Stomach (tissue), 9 donors: ENCODE data around the gene PIWIL4. TPM values are rescaled to one million over a fixed set of nuclear protein-coding genes. Genes with fewer than 3 reads are reported as not detected.

Experiments
- DNase-seq, 2 donors: peaks; one replicate each; pipeline versions ENCODE4 v3.0.0 to v3.0.0-alpha.2; 2013 to 2019
- H3K27ac ChIP-seq, 5 donors: fragments of 200-600 bp in 4 of 5; sonication (generic) in 4 of 5; one replicate each; pipeline ENCODE4 v1.5.1; 2013 to 2019; ENCODE audit warnings: mild to moderate bottlenecking in 1 of 5, moderate library complexity in 1 of 5
- H3K27me3 ChIP-seq, 3 donors: fragments of 200-600 bp; sonication (generic); one replicate each; pipeline ENCODE4 v1.5.1; 2017 to 2019; ENCODE audit warnings: mixed run types in 1 of 3
- H3K36me3 ChIP-seq, 4 donors: fragments of 200-600 bp; sonication (generic); 1 replicate in 3 of 4; 2 replicates in 1 of 4; pipeline ENCODE4 v1.5.1; 2016 to 2019
- H3K4me1 ChIP-seq, 4 donors: fragments of 200-600 bp; sonication (generic); one replicate each; pipeline ENCODE4 v1.5.1; 2016 to 2019
- H3K4me3 ChIP-seq, 4 donors: fragments of 200-600 bp; sonication (generic) in 3 of 4; one replicate each; pipeline ENCODE4 v1.5.1; 2016 to 2019; ENCODE audit warnings: mild to moderate bottlenecking in 1 of 4
- H3K9me3 ChIP-seq, 4 donors: fragments of 200-600 bp; sonication (generic); one replicate each; pipeline ENCODE4 v1.5.1; 2016 to 2019
- CTCF ChIP-seq, 7 experiments: fragments of 450-650 bp in 4 of 7; fragments of 200-600 bp in 3 of 7; sonication (generic) in 3 of 7; IDR thresholded peaks; one replicate each; pipeline ENCODE4 v1.5.1; 2016 to 2019; ENCODE audit warnings: antibody characterized with exemption in 7 of 7, control low read depth in 2 of 7, mild to moderate bottlenecking in 1 of 7
- EP300 ChIP-seq: sonication (generic); formaldehyde crosslinking; IDR thresholded peaks from one replicate; pipeline ENCODE4 v1.6.1; 2017; ENCODE audit warnings: antibody characterized with exemption
- POLR2A ChIP-seq, 4 donors: fragments of 450-650 bp; IDR thresholded peaks; one replicate each; pipeline ENCODE4 v1.6.1; 2016; ENCODE audit warnings: antibody characterized with exemption in 4 of 4, control low read depth in 2 of 4, mild to moderate bottlenecking in 1 of 4, moderate library complexity in 1 of 4
- POLR2AphosphoS5 ChIP-seq, 3 donors: sonication (generic); formaldehyde crosslinking; IDR thresholded peaks; one replicate each; pipeline ENCODE4 v1.6.1; 2016; ENCODE audit warnings: antibody characterized with exemption in 3 of 3
- WGBS, 5 donors: extraction: QIAGEN DNeasy Blood & Tissue Kit in 3 of 5; methylation state at CpG; one replicate each; pipeline versions ENCODE4 v1.1.5 to v1.1.7; 2013 to 2018; 5-methylcytosine and 5-hydroxymethylcytosine counted together
- intact Hi-C: fragments of 100-400 bp; cut with DNase I; formaldehyde crosslinking; loops from one replicate; pipeline ENCODE4 v1.15.1; 2023; ENCODE audit warnings: low total_unique reads
- polyA plus RNA-seq, 3 donors: library from polyadenylated mRNA; stranded (reverse); fragments of 200-250 nt; gene quantifications; one replicate each; pipeline ENCODE4 v1.2.3, GENCODE V29; 2013
- total RNA-seq, 5 donors: library from RNA; depleted of rRNA; stranded (reverse); fragments of >200 nt; gene quantifications; one replicate each; pipeline versions ENCODE4 v1.1.0 to v1.2.3, GENCODE V29; 2014 to 2016
- donor health status: healthy with polysubstance abuse.
- donor health status: Bipolar disorder and iron deficiency.
- donor health status: healthy.

PIWIL4 gene
- total and polyA plus RNA-seq, 8 donors: 1.3 to 19.4 (median 4.2) TPM; not detected in 1

GRCh38 chr11:94545264-94546161 lies 21.7 kb upstream of the PIWIL4 start:
- 23 to 53% (median 39%) methylated on average over 52 to 54 of the region's 54 CpGs for WGBS, 5 donors
- Histone ChIP-seq H3K4me3 (peak overlapping the region; percentile 54 to 86 (median 82)), H3K27me3 (no peaks in the 10 kb centered on the region), H3K9me3 (no peaks in the 10 kb centered on the region), H3K27ac (peak overlapping the region; percentile 95 to 98 (median 96)), H3K4me1 (peaks cover 37 to 75% (median 57%) of the 10 kb centered on the region in 4 donors), H3K36me3 (no peaks in the 10 kb centered on the region)
- TF ChIP-seq POLR2AphosphoS5 (IDR thresholded peaks at IDR 0.05): peak in 1 of 3 donors; percentile 24
- no peak for TF ChIP-seq CTCF (IDR thresholded peaks at IDR 0.05)
- intact Hi-C loops: no loop called here
- DNase-seq: peak; percentile 54 to 56

GRCh38 chr11:94546162-94546470 lies 21.1 kb upstream of the PIWIL4 start:
- H3K27me3 ChIP-seq: no peaks in the 10 kb centered on the region
- peak overlapping the region; percentile 95 to 98 (median 96) for H3K27ac ChIP-seq
- no peak for DNase-seq
- TF ChIP-seq CTCF (IDR thresholded peaks at IDR 0.05) (no peak), POLR2AphosphoS5 (IDR thresholded peaks at IDR 0.05) (no peak), EP300 (no peak), POLR2A (IDR thresholded peaks at IDR 0.05) (no peak)
- intact Hi-C loops: no loop called here
- peak overlapping the region; percentile 54 to 86 (median 82) for H3K4me3 ChIP-seq
- no peaks in the 10 kb centered on the region for H3K9me3 ChIP-seq
- H3K4me1 ChIP-seq: peaks cover 37 to 76% (median 59%) of the 10 kb centered on the region in 4 donors
- no peaks in the 10 kb centered on the region for H3K36me3 ChIP-seq
- 29 to 64% (median 38%) methylated on average over 2 of the region's 2 CpGs for WGBS, 5 donors

DNA sequence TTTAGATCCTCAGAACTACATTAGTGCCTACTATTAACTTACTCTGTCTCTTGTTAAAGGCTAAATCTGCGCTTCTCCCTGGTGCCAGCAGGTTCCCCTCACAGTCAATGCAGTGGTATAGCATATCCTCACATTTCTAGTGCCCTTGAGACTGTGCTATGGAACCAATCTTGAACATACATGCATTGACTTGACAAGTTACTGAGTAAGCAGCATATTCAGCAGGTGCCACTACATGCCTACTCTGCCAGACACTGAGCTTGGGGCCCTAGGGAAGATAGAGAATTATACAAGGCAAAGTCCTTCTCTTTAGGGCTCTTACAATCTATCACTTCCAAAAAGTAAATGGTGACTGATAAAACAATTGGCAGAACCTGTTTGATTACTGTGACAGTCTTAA lies 20.3 kb upstream of the PIWIL4 start:
- TF ChIP-seq EP300 (no peak), CTCF (IDR thresholded peaks at IDR 0.05) (no peak), POLR2A (IDR thresholded peaks at IDR 0.05) (no peak), POLR2AphosphoS5 (IDR thresholded peaks at IDR 0.05) (peak in 2 of 3 donors; percentile 32 to 43)
- peak overlapping the region; percentile 54 to 86 (median 82) for H3K4me3 ChIP-seq
- 31 to 62% (median 38%) methylated on average over 1 of the region's 1 CpG for WGBS, 5 donors
- no peaks in the 10 kb centered on the region for H3K36me3 ChIP-seq
- H3K9me3 ChIP-seq: no peaks in the 10 kb centered on the region
- intact Hi-C loops: no loop called here
- no peaks in the 10 kb centered on the region for H3K27me3 ChIP-seq
- H3K27ac ChIP-seq: peak overlapping the region in 4 of 5 donors; percentile 14 to 98 (median 64)
- peak in 1 of 2 donors; percentile 60 for DNase-seq
- peaks cover 37 to 82% (median 62%) of the 10 kb centered on the region in 4 donors for H3K4me1 ChIP-seq

DNA sequence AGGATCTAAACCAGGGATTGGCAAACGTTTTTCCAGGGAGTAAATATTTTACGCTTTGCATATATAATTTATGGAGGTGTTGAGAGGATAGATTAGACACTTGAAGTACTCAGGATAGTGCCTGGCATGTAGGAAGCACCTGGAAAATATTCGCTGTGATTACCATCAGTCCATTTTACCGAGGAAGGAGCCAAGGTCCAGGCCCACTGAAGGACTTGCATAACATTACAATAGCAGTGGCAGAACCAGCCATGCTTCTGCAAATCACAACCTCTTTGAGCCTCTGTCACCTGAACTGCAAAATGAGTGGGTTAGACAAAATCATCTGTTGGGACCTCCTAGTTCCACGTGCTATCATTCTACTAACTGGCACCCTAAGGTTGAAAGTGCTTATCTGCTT lies 18.0 kb upstream of the PIWIL4 start:
- no peak for DNase-seq
- H3K27me3 ChIP-seq: no peaks in the 10 kb centered on the region

More for the DNA sequence above, 18.0 kb upstream of the PIWIL4 start:
- TF ChIP-seq POLR2A (IDR thresholded peaks at IDR 0.05) (no peak), EP300 (no peak), POLR2AphosphoS5 (IDR thresholded peaks at IDR 0.05) (no peak), CTCF (IDR thresholded peaks at IDR 0.05) (no peak)
- 47 to 54% (median 52%) methylated on average over 5 of the region's 5 CpGs for WGBS, 5 donors
- Histone ChIP-seq H3K4me1 (peaks cover 36 to 77% (median 55%) of the 10 kb centered on the region in 4 donors), H3K4me3 (peak overlapping the region in 2 of 4 donors; percentile 16 to 54), H3K27ac (no peak overlapping the region), H3K36me3 (no peaks in the 10 kb centered on the region), H3K9me3 (no peaks in the 10 kb centered on the region)
- intact Hi-C loops: no loop called here
